Neural cell (in vitro differentiated cells): ENCODE results near the gene IGBP1. TPM values are rescaled to one million over a fixed set of nuclear protein-coding genes. Genes with fewer than 3 reads are reported as not detected.
"Not testable (repeated sequence)": the region's sequence is repeated elsewhere in the genome, so short reads cannot be mapped to it uniquely, and the experiment has no call there.

Experiments used
- H2AFZ ChIP-seq: fragments of 200-600, 300-800 bp; sonication (generic), shearing (Covaris generic); 2 replicates; pipeline ENCODE4 v1.6.0; 2014; ENCODE audit warnings: low read depth, mild to moderate bottlenecking, antibody characterized with exemption, low read length, moderate library complexity
- H3F3A ChIP-seq: fragments of 200-600 bp; shearing (Covaris generic); 2 replicates; pipeline ENCODE4 v1.6.1; 2016; ENCODE audit warnings: mild to moderate bottlenecking, moderate library complexity, mixed read lengths, antibody characterized with exemption, low read length; ENCODE audit not compliant: insufficient read depth, poor library complexity, severe bottlenecking
- H3K27ac ChIP-seq: fragments of 200-600, 300-800 bp; sonication (generic), shearing (Covaris generic); 2 replicates; pipeline ENCODE4 v1.5.1; 2014; ENCODE audit warnings: mild to moderate bottlenecking, low read length, moderate library complexity
- H3K27me3 ChIP-seq: fragments of 300-800, 200-600 bp; sonication (generic), shearing (Covaris generic); 2 replicates; pipeline ENCODE4 v1.6.0; 2014; ENCODE audit warnings: mild to moderate bottlenecking, low read depth, low read length, moderate library complexity; ENCODE audit not compliant: insufficient read depth
- H3K36me3 ChIP-seq: fragments of 300-800, 200-600 bp; sonication (generic), shearing (Covaris generic); 2 replicates; pipeline ENCODE4 v1.5.1; 2014; ENCODE audit warnings: mild to moderate bottlenecking, antibody characterized with exemption, low read length, moderate library complexity; ENCODE audit not compliant: insufficient read depth
- H3K4me2 ChIP-seq: fragments of 300-800, 200-600 bp; sonication (generic), shearing (Covaris generic); 2 replicates; pipeline ENCODE4 v1.6.0; 2014; ENCODE audit warnings: mild to moderate bottlenecking, low read length
- H3K4me3 ChIP-seq: fragments of 300-800, 200-600 bp; sonication (generic), shearing (Covaris generic); 2 replicates; pipeline ENCODE4 v1.5.1; 2014; ENCODE audit warnings: mild to moderate bottlenecking, low read length, moderate library complexity
- H3K79me2 ChIP-seq: fragments of 200-600 bp; shearing (Covaris generic); replicated peaks from 2 replicates; pipeline ENCODE4 v1.6.0; 2014; ENCODE audit warnings: mild to moderate bottlenecking, low read length, moderate library complexity; ENCODE audit not compliant: insufficient read depth
- H3K9ac ChIP-seq: fragments of 300-800, 200-600 bp; sonication (generic), shearing (Covaris generic); 2 replicates; pipeline ENCODE4 v1.6.1; 2016; ENCODE audit warnings: mild to moderate bottlenecking, low read length, mixed read lengths
- H3K9me2 ChIP-seq: fragments of 200-600 bp; shearing (Covaris generic); 2 replicates; pipeline ENCODE4 v1.6.1; 2016; ENCODE audit warnings: mild to moderate bottlenecking, low read length, mixed read lengths; ENCODE audit not compliant: insufficient read depth
- H3K9me3 ChIP-seq: fragments of 200-600, 300-800 bp; sonication (generic), shearing (Covaris generic); 2 replicates; pipeline ENCODE4 v1.6.1; 2016; ENCODE audit warnings: mild to moderate bottlenecking, mixed run types, low read length, moderate library complexity, mixed read lengths
- H4K20me1 ChIP-seq: fragments of 200-600 bp; shearing (Covaris generic); 2 replicates; pipeline ENCODE4 v1.6.1; 2016; ENCODE audit warnings: mild to moderate bottlenecking, mixed run types; ENCODE audit not compliant: insufficient read depth
- CTCF ChIP-seq: fragments of 450-650 bp; IDR thresholded peaks from 2 replicates; pipeline ENCODE4 v1.5.1; 2014; ENCODE audit warnings: antibody characterized with exemption, mild to moderate bottlenecking, moderate library complexity; ENCODE audit not compliant: poor library complexity, severe bottlenecking
- EP300 ChIP-seq: fragments of 450-650 bp; conservative IDR thresholded peaks from 2 replicates; pipeline ENCODE4 v1.6.1; 2014; ENCODE audit warnings: antibody characterized with exemption, mild to moderate bottlenecking, moderate library complexity; ENCODE audit not compliant: poor library complexity, severe bottlenecking
- EZH2 ChIP-seq: fragments of 200-600, 300-800 bp; shearing (Covaris generic), sonication (generic); IDR thresholded peaks from 2 replicates; pipeline ENCODE4 v1.6.1; 2014; ENCODE audit warnings: antibody characterized with exemption, low read length, borderline replicate concordance, mild to moderate bottlenecking; ENCODE audit not compliant: insufficient read depth, poor library complexity, severe bottlenecking
- MXI1 ChIP-seq: fragments of 450-650 bp; conservative IDR thresholded peaks from 2 replicates; pipeline ENCODE4 v1.6.1; 2014; ENCODE audit warnings: antibody characterized with exemption, mild to moderate bottlenecking; ENCODE audit not compliant: poor library complexity, severe bottlenecking
- POLR2AphosphoS5 ChIP-seq: IDR thresholded peaks from 2 replicates; pipeline ENCODE4 v1.6.1; 2012
- RAD21 ChIP-seq: fragments of 450-650 bp; conservative IDR thresholded peaks from 2 replicates; pipeline ENCODE4 v1.6.1; 2014; ENCODE audit warnings: antibody characterized with exemption, mild to moderate bottlenecking, moderate library complexity
- REST ChIP-seq: IDR thresholded peaks from 2 replicates; pipeline ENCODE4 v1.6.1; 2012; ENCODE audit warnings: borderline replicate concordance
- SMC3 ChIP-seq: fragments of 450-650 bp; conservative IDR thresholded peaks from 2 replicates; pipeline ENCODE4 v1.6.1; 2014; ENCODE audit warnings: antibody characterized with exemption, mild to moderate bottlenecking, moderate library complexity; ENCODE audit not compliant: poor library complexity
- TAF1 ChIP-seq: IDR thresholded peaks from 2 replicates; pipeline ENCODE4 v1.6.1; 2012; ENCODE audit warnings: low read depth
- polyA plus RNA-seq: library from polyadenylated mRNA; depleted of rRNA; stranded (reverse); fragments of >200 nt; gene quantifications from 2 replicates; pipeline ENCODE4 v1.2.3, GENCODE V29; 2014

Gene IGBP1
- polyA plus RNA-seq, 1 donor from 2014 or later, result 94.1 TPM

- TF ChIP-seq EP300 (no peak), RAD21 (no peak), MXI1 (no peak), EZH2 (no peak), SMC3 (no peak), REST (no peak), TAF1 (no peak), CTCF (no peak), POLR2AphosphoS5 (no peak)
- no peaks in the 10 kb centered on the region for H3F3A ChIP-seq
- H3K4me3 ChIP-seq, result no peak overlapping the region
- no peak overlapping the region for H3K4me2 ChIP-seq
- no peaks in the 10 kb centered on the region for H3K79me2 ChIP-seq
- H4K20me1 ChIP-seq, result no peaks in the 10 kb centered on the region
- H3K27ac ChIP-seq, result no peak overlapping the region
- H3K9me2 ChIP-seq, result no peaks in the 10 kb centered on the region
- H3K27me3 ChIP-seq, result no peaks in the 10 kb centered on the region
- no peaks in the 10 kb centered on the region for H3K9me3 ChIP-seq
- H3K9ac ChIP-seq, result no peak overlapping the region
- no peaks in the 10 kb centered on the region for H3K36me3 ChIP-seq
- H2AFZ ChIP-seq, result no peak overlapping the region
Measured at GRCh38 chrX:70096052-70096451, 37.2 kb upstream of the IGBP1 start.

GRCh38 chrX:70105229-70105628 is 28.0 kb upstream of the IGBP1 start:
- no peak for TF ChIP-seq CTCF
- no peak for TF ChIP-seq EZH2
- peak; percentile 75 for TF ChIP-seq REST
- no peaks in the 10 kb centered on the region for H3F3A ChIP-seq
- H3K27ac ChIP-seq, result peak overlapping the region; percentile 31
- H3K79me2 ChIP-seq, result no peaks in the 10 kb centered on the region
- no peaks in the 10 kb centered on the region for H3K9me3 ChIP-seq
- H3K4me3 ChIP-seq, result peak overlapping the region; percentile 23
- H3K9ac ChIP-seq, result no peak overlapping the region
- no peak overlapping the region for H3K4me2 ChIP-seq
- H4K20me1 ChIP-seq, result no peaks in the 10 kb centered on the region
- no peak overlapping the region for H2AFZ ChIP-seq
- H3K9me2 ChIP-seq, result no peaks in the 10 kb centered on the region
- H3K27me3 ChIP-seq, result no peaks in the 10 kb centered on the region
- no peaks in the 10 kb centered on the region for H3K36me3 ChIP-seq

- H2AFZ ChIP-seq, H3K9ac ChIP-seq, H3F3A ChIP-seq, H4K20me1 ChIP-seq, H3K79me2 ChIP-seq, H3K9me2 ChIP-seq, H3K27me3 ChIP-seq, H3K27ac ChIP-seq, H3K4me3 ChIP-seq, H3K9me3 ChIP-seq, H3K4me2 ChIP-seq, H3K36me3 ChIP-seq: not testable (repeated sequence)
Measured at GRCh38 chrX:70111436-70112026, 21.7 kb upstream of the IGBP1 start.
